K562 (cell line): ENCODE data around the gene SLC34A1. TPM values are rescaled to one million over a fixed set of nuclear protein-coding genes. Genes with fewer than 3 reads are reported as not detected.

Experiments used
- BRF2 ChIP-seq: IDR thresholded peaks from 3 replicates; pipeline ENCODE4 v1.6.1; 2011; ENCODE audit warnings: borderline replicate concordance, mild to moderate bottlenecking; ENCODE audit not compliant: insufficient read length, insufficient read depth
- CBFA2T2 ChIP-seq: fragments of 450-650 bp; conservative IDR thresholded peaks from 2 replicates; pipeline ENCODE4 v1.6.1; 2017; ENCODE audit warnings: mild to moderate bottlenecking
- EP400 ChIP-seq: fragments of 450-650 bp; IDR thresholded peaks from 2 replicates; pipeline ENCODE4 v1.6.1; 2017; ENCODE audit warnings: antibody characterized with exemption, mild to moderate bottlenecking, moderate library complexity
- HDAC6 ChIP-seq: IDR thresholded peaks from 2 replicates; pipeline ENCODE4 v1.6.1; 2012; ENCODE audit warnings: low read depth, mild to moderate bottlenecking, control low read depth, inconsistent platforms, low read length, moderate library complexity
- HNRNPK ChIP-seq: fragments of 200-400 bp; formaldehyde crosslinking; IDR thresholded peaks from one replicate; pipeline ENCODE4 v1.6.1; 2018; ENCODE audit warnings: mild to moderate bottlenecking, low read depth, low read length; ENCODE audit not compliant: poor library complexity, severe bottlenecking
- JUN ChIP-seq, 2 experiments: sonication (generic) in 1 of 2; formaldehyde crosslinking in 1 of 2; IDR thresholded peaks; 2 replicates each; pipeline versions ENCODE4 v1.6.1 to v1.8.0; 2012 to 2022; ENCODE audit warnings: borderline replicate concordance in 2 of 2, mild to moderate bottlenecking in 2 of 2, improper control_type of control experiment in 1 of 2, low read depth in 1 of 2, low read length in 1 of 2, missing genetic modification reagents in 1 of 2
- KAT8 ChIP-seq: fragments of 450-650 bp; IDR thresholded peaks from 2 replicates; pipeline ENCODE4 v1.6.1; 2016; ENCODE audit warnings: low read depth, mild to moderate bottlenecking
- LCOR ChIP-seq: sonication (generic); formaldehyde crosslinking; IDR thresholded peaks from 2 replicates; pipeline ENCODE4 v1.8.0; 2022; ENCODE audit warnings: mild to moderate bottlenecking, missing genetic modification reagents
- MCM2 ChIP-seq: fragments of 450-650 bp; IDR thresholded peaks from 2 replicates; pipeline ENCODE4 v1.6.1; 2017; ENCODE audit warnings: low read depth, mild to moderate bottlenecking
- MCM3 ChIP-seq: fragments of 450-650 bp; IDR thresholded peaks from 2 replicates; pipeline ENCODE4 v1.6.1; 2016
- MYC ChIP-seq, 2 experiments: fragments of 250-450 bp in 1 of 2; sonication (Bioruptor Pico) in 1 of 2; IDR thresholded peaks; 2 replicates each; pipeline versions ENCODE4 v1.5.1 to v1.6.1; 2012 to 2021; ENCODE audit warnings: low read depth in 2 of 2, borderline replicate concordance in 1 of 2, improper control_type of control experiment in 1 of 2, low read length in 1 of 2, mild to moderate bottlenecking in 1 of 2, moderate library complexity in 1 of 2
- POLR2A ChIP-seq: fragments of 450-650 bp; conservative IDR thresholded peaks from 2 replicates; pipeline ENCODE4 v1.6.1; 2016
- PTTG1 ChIP-seq: fragments of 450-650 bp; IDR thresholded peaks from 2 replicates; pipeline ENCODE4 v1.6.1; 2016; ENCODE audit warnings: low read depth, mild to moderate bottlenecking, missing genetic modification characterization, missing compliant biosample characterization
- RHOXF2B ChIP-seq: fragments of 250-450 bp; sonication (Bioruptor Pico); conservative IDR thresholded peaks from 2 replicates; pipeline ENCODE4 v1.5.1; 2021
- RNF2 ChIP-seq: sonication (generic); IDR thresholded peaks from 2 replicates; pipeline ENCODE4 v1.6.1; 2016
- TAF1 ChIP-seq: IDR thresholded peaks from 2 replicates; pipeline ENCODE4 v1.6.1; 2011; ENCODE audit warnings: mild to moderate bottlenecking, low read length, moderate library complexity; ENCODE audit not compliant: insufficient read depth, control insufficient read depth, severe bottlenecking; ENCODE audit errors: extremely low read depth
- TARDBP ChIP-seq: fragments of 450-650 bp; IDR thresholded peaks from 2 replicates; pipeline ENCODE4 v1.6.1; 2016
- ZBTB11 ChIP-seq, 3 experiments: fragments of 200-800 bp in 1 of 3; fragments of 250-450 bp in 1 of 3; fragments of 450-650 bp in 1 of 3; sonication (Bioruptor Pico) in 1 of 3; sonication (Bioruptor generic) in 1 of 3; formaldehyde crosslinking in 1 of 3; IDR thresholded peaks; 2 replicates each; pipeline versions ENCODE4 v1.6.1 to v1.8.0; 2016 to 2022; ENCODE audit warnings: mild to moderate bottlenecking in 2 of 3, missing genetic modification characterization in 2 of 3, missing compliant biosample characterization in 1 of 3, moderate library complexity in 1 of 3
- ZNF197 ChIP-seq: fragments of 200-800 bp; sonication (Bioruptor generic); IDR thresholded peaks from 2 replicates; pipeline ENCODE4 v1.6.1; 2016; ENCODE audit warnings: low read depth, missing genetic modification characterization, missing compliant biosample characterization
- ZNF398 ChIP-seq: fragments of 250-450 bp; sonication (Bioruptor Pico); IDR thresholded peaks from 2 replicates; pipeline ENCODE4 v1.8.0; 2021; ENCODE audit warnings: moderate library complexity, mild to moderate bottlenecking, inconsistent platforms
- ZNF436 ChIP-seq: fragments of 250-450, 450-650 bp; sonication (Bioruptor Pico); formaldehyde crosslinking; IDR thresholded peaks from 2 replicates; pipeline ENCODE4 v1.7.0; 2020; ENCODE audit warnings: mild to moderate bottlenecking
- ZNF561 ChIP-seq: fragments of 450-650 bp; formaldehyde crosslinking; conservative IDR thresholded peaks from 2 replicates; pipeline ENCODE4 v1.4.0; 2020; ENCODE audit warnings: mild to moderate bottlenecking, moderate library complexity
- polyA plus RNA-seq, 8 experiments: library from polyadenylated mRNA; depleted of rRNA in 4 of 8; stranded (reverse) in 5 of 8; unstranded in 3 of 8; fragments of >200 nt; fragmentation: Nextera tagmentation in 2 of 8; fragmentation: Illumina TruSeq in 1 of 8; extraction: Ambion mirVana in 2 of 8; extraction: Trizol in 1 of 8; gene quantifications; 2 replicates each; pipeline versions ENCODE4 v1.2.1 to v1.2.3, GENCODE V29; 2011 to 2014; ENCODE audit warnings: inconsistent platforms in 1 of 8, missing spikeins in 1 of 8
- total RNA-seq, 7 experiments: library from RNA; depleted of rRNA in 6 of 7; stranded (reverse); fragments of >200 nt in 6 of 7; fragmentation: Illumina TruSeq in 2 of 7; extraction: Trizol in 2 of 7; gene quantifications; 2 replicates each; pipeline versions ENCODE4 v1.2.1 to v1.2.3, GENCODE V29; 2011 to 2021; ENCODE audit warnings: low replicate concordance in 1 of 7

SLC34A1 gene
- total and polyA plus RNA-seq, 9 of the 15 experiments (the other 6 are each of a cell fraction or from before 2014, with no cell fraction given): not detected

- TF ChIP-seq JUN (IDR thresholded peaks at IDR 0.05; ENCODE audit: borderline replicate concordance, low read depth, low read length) (no peak), JUN (CRISPR knock-in tag; IDR thresholded peaks at IDR 0.05; ENCODE audit: borderline replicate concordance) (no peak), POLR2A (peak; percentile 76), HNRNPK (no peak), ZNF197 (CRISPR knock-in tag) (no peak), BRF2 (no peak), RNF2 (0 out of 2 replicates have a peak, but pooled peaks have one; percentile 8), ZNF561 (CRISPR knock-in tag) (no peak), RHOXF2B (no peak), EP400 (0 out of 2 replicates have a peak, but pooled peaks have one; percentile 68), PTTG1 (no peak), ZNF436 (CRISPR knock-in tag) (no peak), MCM3 (no peak), KAT8 (no peak), ZNF398 (CRISPR knock-in tag) (no peak), TAF1 (peak; percentile 26), CBFA2T2 (no peak), MYC (IDR thresholded peaks at IDR 0.05; ENCODE audit: low read depth, low read length) (peak; percentile 88), MYC (CRISPR knock-in tag; IDR thresholded peaks at IDR 0.05; ENCODE audit: borderline replicate concordance, low read depth) (no peak), ZBTB11 (CRISPR knock-in tag; IDR thresholded peaks at IDR 0.05) (0 out of 6 replicates have a peak, but pooled peaks of 1 of the 3 experiments have one; percentile 47), HDAC6 (no peak), LCOR (CRISPR knock-in tag) (no peak), TARDBP (no peak), MCM2 (no peak)
These were observed 43.1 kb downstream of the SLC34A1 start (continued) for GRCh38 chr5:177427211-177427822.
